Activated CD4-positive, alpha-beta T cell treated with anti-CD3 and anti-CD28 coated beads, Interleukin-2, amount 10 ng/mL, durations not matched to agents 7 days and 5 days (primary cell): ENCODE data around the gene TNIP2. TPM values are rescaled to one million over a fixed set of nuclear protein-coding genes. Genes with fewer than 3 reads are reported as not detected.

Source experiments
- CTCF ChIA-PET: fragments of 350-600 bp; sonication (Branson Sonifier 250); formaldehyde crosslinking; loops from one replicate; lab custom pipeline; 2021; ENCODE audit warnings: antibody characterized with exemption; lab: Charles Lee
- POLR2A ChIA-PET: fragments of 350-600 bp; sonication (Branson Sonifier 250); formaldehyde crosslinking; loops from one replicate; lab custom pipeline; 2021; ENCODE audit warnings: antibody characterized with exemption; lab: Charles Lee
- DNase-seq: peaks from one replicate; pipeline ENCODE4 v3.0.0-alpha.2; 2020
- H3K27ac Mint-ChIP-seq: one replicate; pipeline ENCODE4 v1.8.0; 2021; ENCODE audit warnings: mild to moderate bottlenecking, moderate library complexity, mixed read lengths
- H3K27me3 Mint-ChIP-seq: one replicate; pipeline ENCODE4 v1.8.0; 2021; ENCODE audit warnings: mixed read lengths
- H3K36me3 Mint-ChIP-seq: one replicate; pipeline ENCODE4 v1.8.0; 2021; ENCODE audit warnings: low read depth, mixed read lengths
- H3K4me1 Mint-ChIP-seq: one replicate; pipeline ENCODE4 v1.8.0; 2021; ENCODE audit warnings: mixed read lengths
- H3K4me3 Mint-ChIP-seq: one replicate; pipeline ENCODE4 v1.8.0; 2021; ENCODE audit warnings: mild to moderate bottlenecking, moderate library complexity, mixed read lengths
- H3K9me3 Mint-ChIP-seq: one replicate; pipeline ENCODE4 v1.8.0; 2021; ENCODE audit warnings: mixed read lengths
- total RNA-seq, 2 experiments: library from RNA; stranded (reverse); gene quantifications; one replicate each; pipeline ENCODE4 v1.2.3, GENCODE V29; 2021

TNIP2 gene
- total RNA-seq, 2 experiments from 2014 or later, result 35.0 to 43.6 TPM

DNA sequence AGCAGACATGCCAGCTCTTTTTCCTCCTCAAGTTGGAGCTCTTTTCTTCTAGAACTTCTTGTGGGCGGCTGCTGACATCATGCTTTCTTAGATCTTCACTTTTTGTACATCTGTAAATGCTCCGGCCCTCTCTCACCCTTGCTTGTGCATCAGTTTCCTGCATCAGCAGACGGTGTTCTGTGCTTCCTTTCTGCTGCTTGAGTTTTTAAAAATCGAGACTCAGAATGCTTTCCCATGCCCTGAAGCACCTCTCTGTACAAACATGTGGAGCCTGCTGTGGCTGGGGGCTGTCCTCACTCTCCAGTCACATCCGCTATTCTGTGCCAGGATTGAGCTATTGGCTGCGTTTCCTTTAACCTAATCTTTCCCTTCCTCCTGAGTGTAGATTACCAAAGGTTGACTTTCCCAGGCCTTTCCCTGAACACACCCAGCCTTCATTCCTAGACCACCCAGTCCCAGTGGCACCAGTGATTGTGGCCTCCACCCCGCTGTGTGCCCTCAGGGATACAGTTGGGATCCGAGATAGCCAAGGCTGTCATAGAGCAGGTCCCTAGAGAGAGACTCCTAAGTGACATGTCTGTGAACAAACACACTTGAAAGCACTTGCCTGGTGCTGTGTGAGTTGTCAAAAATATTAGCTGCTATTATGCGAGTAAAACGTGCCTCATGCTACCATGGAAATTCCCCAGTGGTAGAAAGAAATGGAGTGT lies 41.9 kb downstream of the TNIP2 start:
- CTCF ChIA-PET, result interaction anchor here (0.7 to 1.2 kb wide), 3 partner anchors 11 to 20 kb away, joined by 3 to 6 read pairs (median 3); no protein-coding TSS in a partner anchor
- H3K4me1 Mint-ChIP-seq, result peaks cover 19% of the 10 kb centered on the region
- H3K36me3 Mint-ChIP-seq, result peaks cover 39% of the 10 kb centered on the region
- peak; percentile 58 for DNase-seq
- no peaks in the 10 kb centered on the region for H3K27me3 Mint-ChIP-seq
- POLR2A ChIA-PET, result interaction anchor here (0.5 to 0.6 kb wide), 2 partner anchors 9 to 188 kb away, joined by 3 to 5 read pairs; no protein-coding TSS in a partner anchor
- H3K27ac Mint-ChIP-seq, result peak overlapping the region; percentile 87
- H3K9me3 Mint-ChIP-seq, result no peaks in the 10 kb centered on the region
- H3K4me3 Mint-ChIP-seq, result no peak overlapping the region

DNA sequence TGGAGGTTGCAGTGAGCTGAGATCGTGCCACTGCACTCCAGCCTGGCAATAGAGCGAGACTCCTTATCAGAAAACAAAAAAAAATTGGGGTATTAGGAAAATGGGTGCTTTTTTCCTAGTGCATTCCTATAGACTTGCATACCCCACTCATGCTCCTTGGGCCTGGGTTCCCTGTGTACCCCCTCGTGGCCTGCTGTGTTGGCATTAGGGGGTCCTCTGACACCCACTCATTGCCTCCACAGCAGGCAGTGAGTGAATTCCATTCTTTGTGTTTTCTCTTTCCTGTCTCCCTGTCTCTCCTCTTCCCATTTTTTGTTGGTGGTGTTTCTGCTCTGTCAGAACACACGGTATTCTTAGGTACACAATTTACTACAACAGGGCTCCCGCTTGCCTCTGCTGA lies 42.8 kb downstream of the TNIP2 start:
- Mint-ChIP-seq H3K4me3 (no peak overlapping the region), H3K27ac (peak overlapping the region; percentile 37), H3K36me3 (peaks cover 33% of the 10 kb centered on the region), H3K4me1 (peaks cover 19% of the 10 kb centered on the region), H3K9me3 (no peaks in the 10 kb centered on the region), H3K27me3 (no peaks in the 10 kb centered on the region)
- no peak for DNase-seq
- ChIA-PET POLR2A (interaction anchor here (0.6 kb wide), 1 partner anchor 8 kb away, joined by 3 read pairs; no protein-coding TSS in a partner anchor), CTCF (interaction anchor here (0.6 to 1.2 kb wide), 3 partner anchors 13 to 301 kb away, joined by 3 read pairs; no protein-coding TSS in a partner anchor)

DNA sequence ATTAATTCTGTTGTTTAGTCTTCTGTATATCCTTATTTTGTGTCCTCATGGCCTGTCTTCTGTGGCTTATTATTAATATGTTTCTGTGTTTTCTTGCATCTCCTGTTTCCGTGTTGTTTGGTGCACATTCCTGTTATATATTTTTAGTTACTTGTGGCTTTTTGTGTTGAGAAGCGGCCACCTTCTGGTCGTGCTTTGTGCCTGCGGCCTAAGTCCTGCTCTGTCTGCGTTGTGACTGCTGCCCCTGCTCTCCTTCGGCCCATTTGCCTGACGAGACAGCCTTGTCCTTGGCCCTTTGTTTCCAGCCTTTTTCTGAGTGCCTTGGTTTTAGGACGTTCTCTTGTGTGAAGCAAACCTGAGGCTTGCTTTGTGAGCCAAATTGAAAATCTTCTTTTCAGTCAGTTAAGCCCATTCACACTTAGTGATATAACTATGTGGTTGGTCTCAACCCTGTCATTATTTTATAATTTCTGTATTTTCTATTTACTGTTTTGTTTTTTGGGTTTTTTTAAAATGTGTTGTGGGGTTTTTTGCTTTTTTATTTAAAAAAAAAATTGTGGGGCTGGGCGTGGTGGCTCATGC lies 43.8 kb downstream of the TNIP2 start:
- ChIA-PET CTCF (no interaction called here), POLR2A (no interaction called here)
- H3K27ac Mint-ChIP-seq, result no peak overlapping the region
- no peaks in the 10 kb centered on the region for H3K9me3 Mint-ChIP-seq
- H3K4me1 Mint-ChIP-seq, result peaks cover 19% of the 10 kb centered on the region
- peaks cover 31% of the 10 kb centered on the region for H3K36me3 Mint-ChIP-seq
- no peak overlapping the region for H3K4me3 Mint-ChIP-seq
- no peaks in the 10 kb centered on the region for H3K27me3 Mint-ChIP-seq
- no peak for DNase-seq

- Mint-ChIP-seq H3K4me1 (no peaks in the 10 kb centered on the region), H3K36me3 (peaks cover 42% of the 10 kb centered on the region), H3K27ac (no peak overlapping the region), H3K27me3 (no peaks in the 10 kb centered on the region), H3K4me3 (no peak overlapping the region), H3K9me3 (no peaks in the 10 kb centered on the region)
- DNase-seq, result no peak
- ChIA-PET CTCF (no interaction called here), POLR2A (no interaction called here)
Observed at GRCh38 chr4:2702770-2703169, 53.4 kb downstream of the TNIP2 start.

GRCh38 chr4:2702361-2702760 lies 53.8 kb downstream of the TNIP2 start:
- peaks cover 46% of the 10 kb centered on the region for H3K36me3 Mint-ChIP-seq
- ChIA-PET CTCF (interaction anchor here (1.1 kb wide), 1 partner anchor 246 kb away, joined by 3 read pairs; no protein-coding TSS in a partner anchor), POLR2A (no interaction called here)
- H3K27me3 Mint-ChIP-seq, result no peaks in the 10 kb centered on the region
- no peak for DNase-seq
- no peak overlapping the region for H3K27ac Mint-ChIP-seq
- no peaks in the 10 kb centered on the region for H3K9me3 Mint-ChIP-seq
- no peak overlapping the region for H3K4me3 Mint-ChIP-seq
- no peaks in the 10 kb centered on the region for H3K4me1 Mint-ChIP-seq

- CTCF ChIA-PET, result interaction anchor here (1.5 kb wide), 1 partner anchor 14 kb away, joined by 3 read pairs; no protein-coding TSS in a partner anchor
- no peaks in the 10 kb centered on the region for H3K9me3 Mint-ChIP-seq
- no peak overlapping the region for H3K4me3 Mint-ChIP-seq
- no peaks in the 10 kb centered on the region for H3K4me1 Mint-ChIP-seq
- H3K36me3 Mint-ChIP-seq, result peaks cover 55% of the 10 kb centered on the region
- no peaks in the 10 kb centered on the region for H3K27me3 Mint-ChIP-seq
- H3K27ac Mint-ChIP-seq, result no peak overlapping the region
- POLR2A ChIA-PET, result no interaction called here
- DNase-seq, result no peak
Observed at GRCh38 chr4:2700031-2700430, 56.1 kb downstream of the TNIP2 start.

DNA sequence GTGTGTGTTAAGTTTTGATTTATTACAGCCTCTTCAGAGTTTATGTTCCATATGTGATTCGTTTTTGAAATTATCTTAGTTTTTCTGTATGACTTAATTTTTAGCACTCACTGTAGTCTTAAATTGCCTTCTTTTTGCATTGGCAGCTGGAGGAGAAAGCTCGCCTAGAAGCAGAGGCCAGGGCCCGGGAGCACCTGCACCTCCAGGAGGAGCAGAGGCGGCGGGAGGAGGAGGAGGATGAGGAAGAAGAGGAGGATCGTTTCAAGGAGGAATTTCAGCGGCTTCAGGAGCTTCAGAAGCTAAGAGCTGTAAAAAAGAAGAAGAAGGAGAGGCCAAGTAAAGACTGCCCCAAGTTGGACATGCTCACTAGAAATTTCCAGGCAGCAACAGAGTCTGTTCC lies 56.6 kb downstream of the TNIP2 start:
- no peaks in the 10 kb centered on the region for H3K4me1 Mint-ChIP-seq
- H3K9me3 Mint-ChIP-seq, result no peaks in the 10 kb centered on the region
- ChIA-PET CTCF (interaction anchor here (0.6 to 1.5 kb wide), 4 partner anchors 13 to 115 kb away, joined by 3 read pairs; no protein-coding TSS in a partner anchor), POLR2A (no interaction called here)
- peaks cover 58% of the 10 kb centered on the region for H3K36me3 Mint-ChIP-seq
- peak overlapping the region; percentile 6 for H3K27ac Mint-ChIP-seq
- H3K4me3 Mint-ChIP-seq, result no peak overlapping the region
- DNase-seq, result no peak
- no peaks in the 10 kb centered on the region for H3K27me3 Mint-ChIP-seq

DNA sequence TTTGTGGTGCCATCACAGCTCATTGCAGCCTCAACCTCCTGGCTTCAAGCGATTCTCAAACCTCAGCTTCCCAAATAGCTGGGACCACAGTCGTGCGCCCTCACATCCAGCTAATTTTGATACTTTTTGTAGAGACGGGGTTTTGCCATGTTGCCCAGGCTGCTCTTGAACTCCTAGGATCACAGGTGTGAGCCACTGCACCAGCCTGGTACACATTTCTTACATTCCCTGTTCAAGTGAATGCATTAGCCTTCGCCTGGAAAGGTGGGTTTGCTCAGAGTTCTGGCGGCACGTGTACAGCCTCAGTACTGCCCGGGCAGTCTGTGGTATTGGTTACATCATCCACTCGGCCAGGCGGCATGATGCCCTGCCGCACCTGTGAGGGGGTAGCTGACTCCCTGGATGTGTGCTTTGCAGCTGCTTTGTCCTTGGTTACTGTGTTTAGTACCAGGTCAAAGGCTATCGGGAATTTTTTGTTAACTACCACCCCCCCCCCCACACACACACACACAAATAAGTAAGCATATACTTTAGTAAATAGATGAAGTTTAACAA lies 57.1 kb downstream of the TNIP2 start:
- no peaks in the 10 kb centered on the region for H3K4me1 Mint-ChIP-seq
- no peak for DNase-seq
- H3K4me3 Mint-ChIP-seq, result no peak overlapping the region
- no peak overlapping the region for H3K27ac Mint-ChIP-seq
- ChIA-PET CTCF (interaction anchor here (0.6 to 1.1 kb wide), 3 partner anchors 12 to 114 kb away, joined by 3 read pairs; no protein-coding TSS in a partner anchor), POLR2A (no interaction called here)
- no peaks in the 10 kb centered on the region for H3K27me3 Mint-ChIP-seq
- no peaks in the 10 kb centered on the region for H3K9me3 Mint-ChIP-seq
- H3K36me3 Mint-ChIP-seq, result peaks cover 60% of the 10 kb centered on the region

GRCh38 chr4:2698504-2698903 lies 57.6 kb downstream of the TNIP2 start:
- H3K36me3 Mint-ChIP-seq, result peaks cover 62% of the 10 kb centered on the region
- ChIA-PET CTCF (interaction anchor here (1.1 kb wide), 1 partner anchor 12 kb away, joined by 3 read pairs; no protein-coding TSS in a partner anchor), POLR2A (no interaction called here)
- no peaks in the 10 kb centered on the region for H3K4me1 Mint-ChIP-seq
- DNase-seq, result no peak
- H3K9me3 Mint-ChIP-seq, result no peaks in the 10 kb centered on the region
- H3K27ac Mint-ChIP-seq, result no peak overlapping the region
- H3K27me3 Mint-ChIP-seq, result no peaks in the 10 kb centered on the region
- no peak overlapping the region for H3K4me3 Mint-ChIP-seq

DNA sequence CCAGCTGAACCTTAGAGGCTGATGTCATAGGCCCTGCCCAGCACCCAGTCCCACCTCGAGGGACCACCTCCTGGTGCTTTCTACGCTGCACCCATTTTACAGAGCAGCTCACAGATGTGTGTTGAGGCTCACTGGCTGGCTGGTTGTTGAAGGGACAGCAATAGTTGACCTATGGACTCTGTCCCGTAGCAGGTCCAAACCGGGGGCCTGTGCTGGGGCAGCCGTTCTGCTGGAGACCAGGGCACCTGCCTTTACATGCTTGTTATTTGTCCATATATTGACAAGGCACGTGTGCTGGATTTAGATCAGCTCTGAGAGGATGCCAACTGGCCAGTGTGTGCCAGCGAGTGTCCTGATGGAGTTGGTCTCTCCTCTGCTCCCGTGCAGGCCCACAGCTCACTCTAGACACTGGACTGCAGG lies 58.1 kb downstream of the TNIP2 start:
- H3K27ac Mint-ChIP-seq, result no peak overlapping the region
- H3K27me3 Mint-ChIP-seq, result no peaks in the 10 kb centered on the region
- no peak for DNase-seq
- no peak overlapping the region for H3K4me3 Mint-ChIP-seq
- H3K36me3 Mint-ChIP-seq, result peaks cover 58% of the 10 kb centered on the region
- CTCF ChIA-PET, result no interaction called here
- POLR2A ChIA-PET, result no interaction called here
- H3K9me3 Mint-ChIP-seq, result no peaks in the 10 kb centered on the region
- no peaks in the 10 kb centered on the region for H3K4me1 Mint-ChIP-seq

- H3K27me3 Mint-ChIP-seq, result no peaks in the 10 kb centered on the region
- no peaks in the 10 kb centered on the region for H3K4me1 Mint-ChIP-seq
- no peak overlapping the region for H3K4me3 Mint-ChIP-seq
- POLR2A ChIA-PET, result no interaction called here
- DNase-seq, result no peak
- CTCF ChIA-PET, result no interaction called here
- H3K9me3 Mint-ChIP-seq, result no peaks in the 10 kb centered on the region
- H3K27ac Mint-ChIP-seq, result no peak overlapping the region
- peaks cover 56% of the 10 kb centered on the region for H3K36me3 Mint-ChIP-seq
Observed at GRCh38 chr4:2696423-2696822, 59.7 kb downstream of the TNIP2 start.

- ChIA-PET CTCF (interaction anchor here (0.5 to 0.9 kb wide), 2 partner anchors 9 to 123 kb away, joined by 3 read pairs; no protein-coding TSS in a partner anchor), POLR2A (no interaction called here)
- no peak for DNase-seq
- Mint-ChIP-seq H3K27me3 (no peaks in the 10 kb centered on the region), H3K36me3 (peaks cover 62% of the 10 kb centered on the region), H3K4me1 (peaks cover under 1% of the 10 kb centered on the region), H3K4me3 (no peak overlapping the region), H3K27ac (no peak overlapping the region), H3K9me3 (no peaks in the 10 kb centered on the region)
Observed at GRCh38 chr4:2695346-2696060, 60.6 kb downstream of the TNIP2 start.
